HepG2 (cell line): ENCODE data around the gene GREM2. TPM values are rescaled to one million over a fixed set of nuclear protein-coding genes. Genes with fewer than 3 reads are reported as not detected.

ENCODE experiments used
- ATAC-seq: fragments of 200-7000 bp; cut with Tn5 transposase; 3 replicates; pipeline ENCODE4 v1.9.1; 2020; ENCODE audit warnings: mild to moderate bottlenecking, moderate library complexity
- BruUV-seq: library from RNA; stranded (reverse); fragments of 400-500 nt; replicated peaks from 2 replicates; lab custom pipeline; 2021; lab: Mats Ljungman, UMichigan
- CTCF ChIA-PET: fragments of 300-600 bp; formaldehyde crosslinking; extraction: SDS; loops from one replicate; lab custom pipeline; 2021; ENCODE audit warnings: low total read pairs, inconsistent platforms, low intra/inter-chr PET ratio; lab: Yijun Ruan, JAX
- POLR2A ChIA-PET: fragments of 350-600 bp; sonication (Branson Sonifier 250); formaldehyde crosslinking; loops from one replicate; lab custom pipeline; 2020; ENCODE audit warnings: antibody characterized with exemption, inconsistent platforms; lab: Yijun Ruan, JAX
- DNase-seq: peaks from one replicate; pipeline ENCODE4 v3.0.0-alpha.2; 2015; ENCODE audit warnings: low spot score
- FAIRE-seq: peaks from 3 replicates; lab custom pipeline; 2011; peaks lifted over from hg19 to GRCh38; lab: Jason Lieb, UNC
- H2AFZ ChIP-seq: one replicate; pipeline ENCODE4 v1.6.1; 2011; ENCODE audit warnings: low read length, inconsistent platforms
- H3K27ac ChIP-seq: fragments of 300-600 bp; 3 replicates; pipeline ENCODE4 v1.8.0; 2011; ENCODE audit warnings: mixed run types, mild to moderate bottlenecking, mixed read lengths, low read length, inconsistent platforms; ENCODE audit not compliant: insufficient read depth; ENCODE audit errors: extremely low read length
- H3K27me3 ChIP-seq, 2 experiments: fragments of 200-600 bp in 1 of 2; 2 replicates in 1 of 2; 3 replicates in 1 of 2; pipeline versions ENCODE4 v1.6.0 to v1.8.0; 2011; ENCODE audit warnings: low read length in 2 of 2, mild to moderate bottlenecking in 2 of 2, moderate library complexity in 2 of 2, inconsistent platforms in 1 of 2; ENCODE audit not compliant: insufficient read depth in 2 of 2, control insufficient read depth in 1 of 2
- H3K36me3 ChIP-seq, 2 experiments: fragments of 200-600 bp in 1 of 2; replicated peaks in 1 of 2; 2 replicates in 1 of 2; 3 replicates in 1 of 2; pipeline versions ENCODE4 v1.5.1 to v1.8.0; 2011; ENCODE audit warnings: low read length in 2 of 2, inconsistent platforms in 1 of 2; ENCODE audit not compliant: insufficient read depth in 2 of 2, control insufficient read depth in 1 of 2
- H3K4me1 ChIP-seq: 2 replicates; pipeline ENCODE4 v1.5.1; 2012; ENCODE audit warnings: low read length, inconsistent platforms; ENCODE audit not compliant: insufficient read depth
- H3K4me2 ChIP-seq: 2 replicates; pipeline ENCODE4 v1.6.0; 2011; ENCODE audit warnings: low read depth, low read length, inconsistent platforms
- H3K4me3 ChIP-seq, 3 experiments: fragments of 200-600 bp in 1 of 3; sonication (generic), shearing (Covaris generic) in 1 of 3; replicated peaks in 1 of 3; 2 replicates each; pipeline ENCODE4 v1.5.1; 2011 to 2016; ENCODE audit warnings: low read length in 3 of 3, inconsistent platforms in 2 of 3, low read depth in 2 of 3, mild to moderate bottlenecking in 2 of 3, control low read depth in 1 of 3, mixed read lengths in 1 of 3; ENCODE audit not compliant: insufficient read depth in 1 of 3
- H3K79me2 ChIP-seq: one replicate; pipeline ENCODE4 v1.6.1; 2011; ENCODE audit warnings: low read length, inconsistent platforms; ENCODE audit not compliant: insufficient read depth
- H3K9ac ChIP-seq: 2 replicates; pipeline ENCODE4 v1.6.0; 2011; ENCODE audit warnings: mild to moderate bottlenecking, low read depth, low read length, inconsistent platforms; ENCODE audit not compliant: insufficient read depth
- H3K9me3 ChIP-seq: 2 replicates; pipeline ENCODE4 v1.5.1; 2012; ENCODE audit warnings: mild to moderate bottlenecking, low read length
- H4K20me1 ChIP-seq: 2 replicates; pipeline ENCODE4 v1.6.0; 2011; ENCODE audit warnings: inconsistent platforms, mild to moderate bottlenecking, low read length, moderate library complexity; ENCODE audit not compliant: insufficient read depth
- BORCS8-MEF2B ChIP-seq: sonication (generic); formaldehyde crosslinking; IDR thresholded peaks from 2 replicates; pipeline ENCODE4 v1.8.0; 2022; ENCODE audit warnings: mild to moderate bottlenecking, missing genetic modification reagents
- CBFB ChIP-seq: sonication (generic); formaldehyde crosslinking; IDR thresholded peaks from 2 replicates; pipeline ENCODE4 v1.4.0; 2020; ENCODE audit warnings: missing genetic modification reagents
- FOXM1 ChIP-seq: sonication (generic); formaldehyde crosslinking; IDR thresholded peaks from 2 replicates; pipeline ENCODE4 v1.5.0; 2020; ENCODE audit warnings: missing genetic modification reagents
- JARID2 ChIP-seq: sonication (generic); formaldehyde crosslinking; IDR thresholded peaks from 2 replicates; pipeline ENCODE4 v1.8.1; 2023; ENCODE audit warnings: missing genetic modification reagents, inconsistent platforms; ENCODE audit not compliant: insufficient replicate concordance
- NR0B2 ChIP-seq: sonication (generic); formaldehyde crosslinking; IDR thresholded peaks from 2 replicates; pipeline ENCODE4 v1.4.0; 2020; ENCODE audit warnings: mild to moderate bottlenecking, missing genetic modification reagents
- NR3C1 ChIP-seq: sonication (generic); formaldehyde crosslinking; IDR thresholded peaks from 2 replicates; pipeline ENCODE4 v1.4.0; 2020; ENCODE audit warnings: missing genetic modification reagents
- SALL1 ChIP-seq: sonication (generic); formaldehyde crosslinking; IDR thresholded peaks from 2 replicates; pipeline ENCODE4 v1.8.0; 2022; ENCODE audit warnings: mild to moderate bottlenecking, missing genetic modification reagents
- SRSF1 ChIP-seq: fragments of 200-400 bp; formaldehyde crosslinking; optimal IDR thresholded peaks from 2 replicates; pipeline ENCODE3; 2017; ENCODE audit warnings: mild to moderate bottlenecking, low read depth, low read length, moderate library complexity
- TAF15 ChIP-seq: fragments of 200-400 bp; formaldehyde crosslinking; IDR thresholded peaks from one replicate; pipeline ENCODE4 v1.6.1; 2018; ENCODE audit warnings: mild to moderate bottlenecking, low read depth, low read length; ENCODE audit not compliant: poor library complexity, severe bottlenecking
- ZFP36L1 ChIP-seq: sonication (generic); formaldehyde crosslinking; IDR thresholded peaks from 2 replicates; pipeline ENCODE4 v1.8.0; 2022; ENCODE audit warnings: mild to moderate bottlenecking, missing genetic modification reagents, moderate library complexity
- ZHX2 ChIP-seq, 2 experiments: sonication (generic) in 1 of 2; formaldehyde crosslinking in 1 of 2; IDR thresholded peaks; 2 replicates each; pipeline versions ENCODE4 v1.6.1 to v1.9.0; 2014 to 2022; ENCODE audit warnings: antibody characterized with exemption in 1 of 2, borderline replicate concordance in 1 of 2, inconsistent platforms in 1 of 2, low read depth in 1 of 2, missing genetic modification reagents in 1 of 2
- ZNF644 ChIP-seq: IDR thresholded peaks from 2 replicates; pipeline ENCODE4 v1.6.1; 2016; ENCODE audit warnings: low read depth
- ZNF691 ChIP-seq: sonication (generic); formaldehyde crosslinking; IDR thresholded peaks from 2 replicates; pipeline ENCODE4 v1.4.0; 2020; ENCODE audit warnings: missing genetic modification reagents, low read depth, mild to moderate bottlenecking, borderline replicate concordance
- ZNF878 ChIP-seq: sonication (generic); formaldehyde crosslinking; IDR thresholded peaks from 2 replicates; pipeline ENCODE4 v1.8.1; 2023; ENCODE audit warnings: mild to moderate bottlenecking, missing genetic modification reagents, moderate library complexity
- WGBS: methylation state at CpG from one replicate; pipeline ENCODE4 v1.1.6; 2017; ENCODE audit warnings: low lambda C conversion rate; 5-methylcytosine and 5-hydroxymethylcytosine counted together
- in situ Hi-C: cut with HindIII; loops from 2 replicates; pipeline ENCODE4 v1.10.0; 2017; ENCODE audit warnings: low pct_unique_long_range_greater_than_20kb; ENCODE audit not compliant: extremely low pct_ligation_motif_present
- intact Hi-C: fragments of 100-400 bp; cut with micrococcal nuclease; formaldehyde crosslinking; loops from one replicate; pipeline ENCODE4 v1.10.0; 2022; ENCODE audit not compliant: unreplicated experiment
- polyA plus RNA-seq, 8 experiments: library from polyadenylated mRNA; depleted of rRNA in 3 of 8; stranded (reverse) in 7 of 8; unstranded in 1 of 8; fragments of >200 nt; fragmentation: Illumina TruSeq in 4 of 8; extraction: Trizol in 4 of 8; gene quantifications; 2 replicates each; pipeline versions ENCODE4 v1.2.1 to v1.2.3, GENCODE V29; 2011 to 2016; ENCODE audit warnings: low read depth in 4 of 8, missing spikeins in 1 of 8, mixed read lengths in 1 of 8; ENCODE audit not compliant: insufficient read depth in 1 of 8
- total RNA-seq, 5 experiments: library from RNA; depleted of rRNA; stranded (reverse); fragments of >200 nt; fragmentation: Illumina TruSeq; extraction: Trizol; gene quantifications; 2 replicates each; pipeline ENCODE4 v1.2.3, GENCODE V29; 2016; ENCODE audit warnings: low read depth in 1 of 5
- TF ChIP-seq, protein P1 (sequence below): sonication (generic); formaldehyde crosslinking; IDR thresholded peaks from 2 replicates; pipeline ENCODE4 v1.9.0; 2022; ENCODE audit warnings: low read depth, missing genetic modification reagents

GREM2 gene
- total and polyA plus RNA-seq, 2 of the 13 experiments (the other 11 are each of a cell fraction or from before 2014, with no cell fraction given) = 0.07 TPM; not detected in 1

DNA sequence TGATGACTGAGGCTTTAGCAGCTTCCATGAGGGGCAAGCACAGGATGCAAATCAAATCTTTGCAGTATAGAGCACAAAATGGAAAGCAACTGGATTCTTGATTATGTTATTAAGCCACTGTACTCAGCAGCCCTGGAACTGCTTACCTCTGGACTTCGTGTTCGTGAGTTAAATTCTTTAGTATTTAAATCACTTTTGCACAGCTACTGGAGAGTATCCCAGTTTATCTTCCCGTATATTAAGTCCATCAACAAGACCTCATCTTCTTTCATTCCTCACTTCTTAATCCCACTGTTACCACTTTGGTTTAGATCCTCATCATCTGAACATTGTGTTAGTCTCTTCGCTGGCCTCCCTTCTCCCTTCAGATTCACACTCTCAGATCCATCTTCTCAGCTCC is 108.9 kb downstream of the GREM2 start (continued):
- TF ChIP-seq ZHX2 (IDR thresholded peaks at IDR 0.05; ENCODE audit: low read depth) (no peak), ZHX2 (CRISPR knock-in tag; IDR thresholded peaks at IDR 0.05; ENCODE audit: borderline replicate concordance) (no peak), NR3C1 (no peak)
- TF ChIP-seq, protein P1, sequence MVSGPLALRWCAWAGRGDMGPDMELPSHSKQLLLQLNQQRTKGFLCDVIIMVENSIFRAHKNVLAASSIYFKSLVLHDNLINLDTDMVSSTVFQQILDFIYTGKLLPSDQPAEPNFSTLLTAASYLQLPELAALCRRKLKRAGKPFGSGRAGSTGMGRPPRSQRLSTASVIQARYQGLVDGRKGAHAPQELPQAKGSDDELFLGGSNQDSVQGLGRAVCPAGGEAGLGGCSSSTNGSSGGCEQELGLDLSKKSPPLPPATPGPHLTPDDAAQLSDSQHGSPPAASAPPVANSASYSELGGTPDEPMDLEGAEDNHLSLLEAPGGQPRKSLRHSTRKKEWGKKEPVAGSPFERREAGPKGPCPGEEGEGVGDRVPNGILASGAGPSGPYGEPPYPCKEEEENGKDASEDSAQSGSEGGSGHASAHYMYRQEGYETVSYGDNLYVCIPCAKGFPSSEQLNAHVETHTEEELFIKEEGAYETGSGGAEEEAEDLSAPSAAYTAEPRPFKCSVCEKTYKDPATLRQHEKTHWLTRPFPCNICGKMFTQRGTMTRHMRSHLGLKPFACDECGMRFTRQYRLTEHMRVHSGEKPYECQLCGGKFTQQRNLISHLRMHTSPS (CRISPR knock-in tag) = no peak
- TF ChIP-seq, all 625 proteins: peak for 0

- Histone ChIP-seq H3K4me3 (no peak overlapping the region), H2AFZ (no peak overlapping the region), H3K9ac (no peak overlapping the region), H3K4me1 (no peaks in the 10 kb centered on the region), H4K20me1 (no peaks in the 10 kb centered on the region), H3K9me3 (no peaks in the 10 kb centered on the region), H3K79me2 (no peaks in the 10 kb centered on the region), H3K27me3 (no peaks in the 10 kb centered on the region), H3K36me3 (no peaks in the 10 kb centered on the region), H3K4me2 (no peak overlapping the region), H3K27ac (no peak overlapping the region)
- DNase-seq = no peak
- BruUV-seq = no TSS peak
- no peak for ATAC-seq
- intact Hi-C loops = no loop called here
- no peak for FAIRE-seq
- in situ Hi-C loops = no loop called here
- CTCF ChIA-PET = no interaction called here
- WGBS = 8% methylated on average over 2 of the region's 2 CpGs
- POLR2A ChIA-PET = no interaction called here
- TF ChIP-seq SALL1 (CRISPR knock-in tag) = no peak
- TF ChIP-seq NR0B2 = no peak
- no peak for TF ChIP-seq TAF15
- no peak for TF ChIP-seq JARID2 (CRISPR knock-in tag)
- TF ChIP-seq SRSF1 = no peak
- no peak for TF ChIP-seq ZFP36L1 (CRISPR knock-in tag)
- TF ChIP-seq FOXM1 (CRISPR knock-in tag) = no peak
- no peak for TF ChIP-seq ZNF644 (CRISPR knock-in tag)
- TF ChIP-seq ZNF691 (CRISPR knock-in tag) = no peak
- TF ChIP-seq BORCS8-MEF2B (CRISPR knock-in tag) = no peak
- TF ChIP-seq CBFB (CRISPR knock-in tag) = no peak
- TF ChIP-seq ZNF878 (CRISPR knock-in tag) = no peak
Measured at GRCh38 chr1:240501115-240501514, 110.8 kb downstream of the GREM2 start.
